ENCODE data around the gene TBC1D20. TPM values are rescaled to one million over a fixed set of nuclear protein-coding genes. Genes with fewer than 3 reads are reported as not detected.

TBC1D20 gene
- total and polyA plus RNA-seq, 2 donors (not counting 3 experiments of a cell fraction or from before 2014, with no cell fraction given) = 34.3 to 36.1 TPM

- H3K9me3 ChIP-seq (replicated peaks; ENCODE audit: control insufficient read depth, insufficient read depth, low read length) = no peaks in the 10 kb centered on the region
- dilution Hi-C loops (cut with MboI; ENCODE audit: extremely low pct_ligation_motif_present, low sequenced_read_pairs) = no loop called here
- no peak overlapping the region for H2AFZ ChIP-seq (ENCODE audit: low read depth, low read length)
- TF ChIP-seq JUN (IDR thresholded peaks at IDR 0.05; ENCODE audit: borderline replicate concordance, insufficient read depth, insufficient read length, low read depth) (no peak), POLR2A (IDR thresholded peaks at IDR 0.05; ENCODE audit: low read depth, low read length) (no peak), EZH2 (IDR thresholded peaks at IDR 0.05; ENCODE audit: borderline replicate concordance, low read depth, low read length, severe bottlenecking) (no peak), FOS (IDR thresholded peaks at IDR 0.05; ENCODE audit: borderline replicate concordance, insufficient read depth, low read length) (no peak), POLR2AphosphoS5 (IDR thresholded peaks at IDR 0.05; ENCODE audit: insufficient read depth, low read depth, low read length) (no peak), MAX (IDR thresholded peaks at IDR 0.05; ENCODE audit: insufficient read depth, insufficient read length) (no peak), MYC (IDR thresholded peaks at IDR 0.05; ENCODE audit: low read depth, low read length) (no peak), GATA2 (IDR thresholded peaks at IDR 0.05; ENCODE audit: insufficient read depth, insufficient read length, low read depth, low read length) (no peak)
- TF ChIP-seq, protein P1, sequence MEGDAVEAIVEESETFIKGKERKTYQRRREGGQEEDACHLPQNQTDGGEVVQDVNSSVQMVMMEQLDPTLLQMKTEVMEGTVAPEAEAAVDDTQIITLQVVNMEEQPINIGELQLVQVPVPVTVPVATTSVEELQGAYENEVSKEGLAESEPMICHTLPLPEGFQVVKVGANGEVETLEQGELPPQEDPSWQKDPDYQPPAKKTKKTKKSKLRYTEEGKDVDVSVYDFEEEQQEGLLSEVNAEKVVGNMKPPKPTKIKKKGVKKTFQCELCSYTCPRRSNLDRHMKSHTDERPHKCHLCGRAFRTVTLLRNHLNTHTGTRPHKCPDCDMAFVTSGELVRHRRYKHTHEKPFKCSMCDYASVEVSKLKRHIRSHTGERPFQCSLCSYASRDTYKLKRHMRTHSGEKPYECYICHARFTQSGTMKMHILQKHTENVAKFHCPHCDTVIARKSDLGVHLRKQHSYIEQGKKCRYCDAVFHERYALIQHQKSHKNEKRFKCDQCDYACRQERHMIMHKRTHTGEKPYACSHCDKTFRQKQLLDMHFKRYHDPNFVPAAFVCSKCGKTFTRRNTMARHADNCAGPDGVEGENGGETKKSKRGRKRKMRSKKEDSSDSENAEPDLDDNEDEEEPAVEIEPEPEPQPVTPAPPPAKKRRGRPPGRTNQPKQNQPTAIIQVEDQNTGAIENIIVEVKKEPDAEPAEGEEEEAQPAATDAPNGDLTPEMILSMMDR (IDR thresholded peaks at IDR 0.05; ENCODE audit: extremely low read depth in 1 of 2, insufficient read depth in 1 of 2, low read depth in 1 of 2, low read length in 2 of 2) = no peak
- no peak for FAIRE-seq
- intact Hi-C loops (cut with micrococcal nuclease) = no loop called here
- no peak overlapping the region for H3K27ac ChIP-seq (ENCODE audit: insufficient read depth, low read depth, low read length)
- H3K36me3 ChIP-seq (ENCODE audit: control insufficient read depth in 2 of 2, extremely low read depth in 1 of 2, insufficient read depth in 2 of 2, low read length in 2 of 2) = no peaks in the 10 kb centered on the region
- POLR2A ChIA-PET = no interaction called here
- DNase-seq (ENCODE audit: low read depth, low spot score) = no peak
- H3K4me1 ChIP-seq (ENCODE audit: control insufficient read depth, extremely low read depth, insufficient read depth, low read length) = peaks cover 4% of the 10 kb centered on the region
- no peak overlapping the region for H3K9ac ChIP-seq (replicated peaks; ENCODE audit: extremely low read depth, insufficient read depth, low read length)
- no peaks in the 10 kb centered on the region for H3K9me1 ChIP-seq (replicated peaks; ENCODE audit: control insufficient read depth, extremely low read depth, insufficient read depth, low read length)
- no TSS peak for BruUV-seq (replicated peaks)
- H4K20me1 ChIP-seq (replicated peaks; ENCODE audit: control insufficient read depth, extremely low read depth, insufficient read depth, low read length) = no peaks in the 10 kb centered on the region
- peaks cover 4 to 7% of the 10 kb centered on the region in 2 experiments for H3K27me3 ChIP-seq (ENCODE audit: control insufficient read depth in 2 of 2, insufficient read depth in 2 of 2, low read length in 2 of 2)
- no peaks in the 10 kb centered on the region for H3K79me2 ChIP-seq (ENCODE audit: control insufficient read depth, insufficient read depth, low read length)
- CTCF ChIA-PET = interaction anchor here (1.6 kb wide), 1 partner anchor 36 kb away, joined by 4 read pairs; no protein-coding TSS in a partner anchor
- H3K4me2 ChIP-seq (ENCODE audit: insufficient read depth, low read length) = no peak overlapping the region
- no peak overlapping the region for H3K4me3 ChIP-seq (replicated peaks in 1 of 3; ENCODE audit: insufficient read depth in 1 of 3, low read depth in 1 of 3, low read length in 3 of 3)
These were observed 5.4 kb upstream of the TBC1D20 start for GRCh38 chr20:467755-468154.
